SK-N-SH (cell line): ENCODE results near the gene SLCO4A1. TPM values are rescaled to one million over a fixed set of nuclear protein-coding genes. Genes with fewer than 3 reads are reported as not detected.
A peak's percentile ranks its signal among the peaks of the same experiment; 100 is the strongest.

ENCODE experiments used
- CTCF ChIA-PET: fragments of 300-600, 350-600 bp; formaldehyde crosslinking; extraction: SDS; loops from one replicate; lab custom pipeline; 2021; lab: Yijun Ruan, JAX
- POLR2A ChIA-PET: fragments of 350-600 bp; sonication (Branson Sonifier 250); formaldehyde crosslinking; extraction: SDS; loops from one replicate; lab custom pipeline; 2020; ENCODE audit warnings: antibody characterized with exemption, inconsistent platforms; lab: Yijun Ruan, JAX
- DNase-seq: peaks from one replicate; pipeline ENCODE4 v3.0.0; 2012
- H2AFZ ChIP-seq: fragments of 200-600 bp; sonication (generic); 2 replicates; pipeline ENCODE4 v1.8.1; 2016; ENCODE audit warnings: antibody characterized with exemption, mild to moderate bottlenecking, low read depth
- H3F3A ChIP-seq: fragments of 200-600 bp; sonication (generic); replicated peaks from 2 replicates; pipeline ENCODE3; 2016; ENCODE audit warnings: antibody characterized with exemption, mild to moderate bottlenecking; ENCODE audit not compliant: insufficient read depth
- H3K27ac ChIP-seq, 2 experiments: fragments of 200-500 bp in 1 of 2; fragments of 200-600 bp in 1 of 2; sonication (Bioruptor generic) in 1 of 2; sonication (generic), shearing (Covaris generic) in 1 of 2; 2 replicates each; pipeline versions ENCODE4 v1.5.1 to v1.6.1; 2014 to 2016; ENCODE audit warnings: low read depth in 2 of 2, inconsistent platforms in 1 of 2, low read length in 1 of 2, mild to moderate bottlenecking in 1 of 2, mixed read lengths in 1 of 2
- H3K27me3 ChIP-seq: fragments of 200-600 bp; sonication (generic), shearing (Covaris generic); 2 replicates; pipeline ENCODE4 v1.6.1; 2016; ENCODE audit warnings: mixed run types; ENCODE audit not compliant: insufficient read depth
- H3K36me3 ChIP-seq, 2 experiments: fragments of 200-500 bp in 1 of 2; fragments of 200-600 bp in 1 of 2; sonication (Bioruptor generic) in 1 of 2; sonication (generic) in 1 of 2; replicated peaks in 1 of 2; 2 replicates each; pipeline versions ENCODE3 to v1.5.1; 2014 to 2016; ENCODE audit warnings: low read length in 1 of 2, mild to moderate bottlenecking in 1 of 2; ENCODE audit not compliant: insufficient read depth in 2 of 2, control insufficient read depth in 1 of 2
- H3K4me1 ChIP-seq, 2 experiments: fragments of 200-500 bp in 1 of 2; fragments of 200-600 bp in 1 of 2; sonication (Bioruptor generic) in 1 of 2; sonication (generic), shearing (Covaris generic) in 1 of 2; 2 replicates each; pipeline versions ENCODE4 v1.5.1 to v1.6.1; 2014 to 2016; ENCODE audit warnings: low read depth in 1 of 2, low read length in 1 of 2, mixed run types in 1 of 2; ENCODE audit not compliant: insufficient read depth in 2 of 2, control insufficient read depth in 1 of 2
- H3K4me2 ChIP-seq: fragments of 200-600 bp; sonication (generic), shearing (Covaris generic); 2 replicates; pipeline ENCODE4 v1.6.1; 2017; ENCODE audit warnings: mixed run types
- H3K4me3 ChIP-seq, 2 experiments: fragments of 200-500 bp in 1 of 2; fragments of 200-600 bp in 1 of 2; sonication (Bioruptor generic) in 1 of 2; sonication (generic), shearing (Covaris generic) in 1 of 2; 2 replicates each; pipeline versions ENCODE4 v1.5.1 to v1.8.1; 2014 to 2016; ENCODE audit warnings: low read depth in 2 of 2, inconsistent platforms in 1 of 2, low read length in 1 of 2, mild to moderate bottlenecking in 1 of 2, mixed read lengths in 1 of 2, moderate library complexity in 1 of 2
- H3K79me2 ChIP-seq: fragments of 200-600 bp; sonication (generic); 2 replicates; pipeline ENCODE4 v1.8.1; 2017; ENCODE audit warnings: mild to moderate bottlenecking; ENCODE audit not compliant: insufficient read depth
- H3K9ac ChIP-seq: fragments of 200-600 bp; sonication (generic); 2 replicates; pipeline ENCODE4 v1.6.1; 2017; ENCODE audit warnings: mixed run types
- H3K9me2 ChIP-seq: fragments of 200-600 bp; sonication (generic); 2 replicates; pipeline ENCODE4 v1.6.1; 2017; ENCODE audit warnings: mixed run types
- H3K9me3 ChIP-seq: fragments of 200-600 bp; sonication (generic); 2 replicates; pipeline ENCODE4 v1.6.1; 2017; ENCODE audit warnings: mixed run types, mild to moderate bottlenecking, moderate library complexity
- H4K20me1 ChIP-seq: fragments of 200-600 bp; sonication (generic); 2 replicates; pipeline ENCODE4 v1.6.1; 2017; ENCODE audit warnings: mild to moderate bottlenecking, mixed run types; ENCODE audit not compliant: insufficient read depth
- CHD2 ChIP-seq: fragments of 150-350 bp; IDR thresholded peaks from 2 replicates; pipeline ENCODE4 v1.6.1; 2018; ENCODE audit warnings: low read length; ENCODE audit not compliant: partially characterized antibody
- ELF1 ChIP-seq: IDR thresholded peaks from 2 replicates; pipeline ENCODE4 v1.4.0; 2012
- EZH2phosphoT487 ChIP-seq: fragments of 200-600 bp; sonication (generic); IDR thresholded peaks from 2 replicates; pipeline ENCODE4 v1.6.1; 2017; ENCODE audit warnings: low read depth, mixed run types, mild to moderate bottlenecking, antibody characterized with exemption, moderate library complexity, borderline replicate concordance
- FOSL2 ChIP-seq: IDR thresholded peaks from 2 replicates; pipeline ENCODE4 v1.4.0; 2012; ENCODE audit warnings: low read depth, mild to moderate bottlenecking, moderate library complexity, borderline replicate concordance
- GATA2 ChIP-seq: sonication (generic); formaldehyde crosslinking; IDR thresholded peaks from 2 replicates; pipeline ENCODE4 v1.5.0; 2020; ENCODE audit warnings: mild to moderate bottlenecking, missing genetic modification reagents
- MXI1 ChIP-seq: IDR thresholded peaks from 2 replicates; pipeline ENCODE4 v1.6.1; 2012; ENCODE audit warnings: mild to moderate bottlenecking, low read depth, low read length, improper control_type of control experiment
- NFIC ChIP-seq: IDR thresholded peaks from 2 replicates; pipeline ENCODE4 v1.4.0; 2012; ENCODE audit warnings: borderline replicate concordance
- NRF1 ChIP-seq: IDR thresholded peaks from 2 replicates; pipeline ENCODE4 v1.6.1; 2012; ENCODE audit warnings: low read depth, mild to moderate bottlenecking, low read length
- REST ChIP-seq: IDR thresholded peaks from 2 replicates; pipeline ENCODE4 v1.6.1; 2012; ENCODE audit warnings: mild to moderate bottlenecking, low read depth, low read length, moderate library complexity
- TAF1 ChIP-seq: IDR thresholded peaks from 2 replicates; pipeline ENCODE4 v1.6.1; 2012; ENCODE audit warnings: low read depth, mild to moderate bottlenecking, low read length, moderate library complexity, borderline replicate concordance
- YY1 ChIP-seq: IDR thresholded peaks from 2 replicates; pipeline ENCODE4 v1.4.0; 2012; ENCODE audit warnings: low read depth, mild to moderate bottlenecking
- WGBS: methylation state at CpG from one replicate; pipeline ENCODE4 v1.1.6; 2017; ENCODE audit warnings: low lambda C conversion rate; 5-methylcytosine and 5-hydroxymethylcytosine counted together
- polyA plus RNA-seq, 3 experiments: library from polyadenylated mRNA; depleted of rRNA; stranded (reverse); fragments of >200 nt; gene quantifications; 2 replicates each; pipeline ENCODE4 v1.2.3, GENCODE V29; 2012
- TF ChIP-seq, protein P1 (sequence below): IDR thresholded peaks from 2 replicates; pipeline ENCODE4 v1.4.0; 2012; ENCODE audit warnings: low read depth

The SLCO4A1 gene
- polyA plus RNA-seq, 1 of the 3 experiments (the other 2 are of a cell fraction): 0.33 TPM

DNA sequence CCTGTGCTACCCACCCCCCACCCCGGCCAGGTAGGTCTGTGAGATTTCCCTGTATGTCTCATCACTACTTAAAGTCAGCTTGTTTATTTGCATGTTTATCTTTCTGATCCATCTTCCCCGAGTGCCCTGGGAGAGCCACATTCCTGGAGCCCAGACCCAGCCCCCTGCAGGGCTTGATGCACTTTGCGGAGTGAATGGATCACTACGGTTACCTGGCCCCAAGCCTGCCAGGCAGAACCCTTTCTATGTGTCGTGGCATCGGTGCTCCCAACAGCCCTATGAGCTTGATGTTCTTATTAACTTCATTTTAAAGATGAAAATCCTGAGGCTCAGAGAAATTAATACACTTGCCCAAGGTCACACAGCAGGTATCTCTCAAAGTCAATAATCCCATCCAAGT is 13.6 kb upstream of the SLCO4A1 start:
- CTCF ChIA-PET: interaction anchor here (0.7 to 4.0 kb wide), 7 partner anchors 11 to 218 kb away, joined by 3 to 27 read pairs (median 5); partner anchors contain the start of gene SLCO4A1
- H3K36me3 ChIP-seq: no peaks in the 10 kb centered on the region

DNA sequence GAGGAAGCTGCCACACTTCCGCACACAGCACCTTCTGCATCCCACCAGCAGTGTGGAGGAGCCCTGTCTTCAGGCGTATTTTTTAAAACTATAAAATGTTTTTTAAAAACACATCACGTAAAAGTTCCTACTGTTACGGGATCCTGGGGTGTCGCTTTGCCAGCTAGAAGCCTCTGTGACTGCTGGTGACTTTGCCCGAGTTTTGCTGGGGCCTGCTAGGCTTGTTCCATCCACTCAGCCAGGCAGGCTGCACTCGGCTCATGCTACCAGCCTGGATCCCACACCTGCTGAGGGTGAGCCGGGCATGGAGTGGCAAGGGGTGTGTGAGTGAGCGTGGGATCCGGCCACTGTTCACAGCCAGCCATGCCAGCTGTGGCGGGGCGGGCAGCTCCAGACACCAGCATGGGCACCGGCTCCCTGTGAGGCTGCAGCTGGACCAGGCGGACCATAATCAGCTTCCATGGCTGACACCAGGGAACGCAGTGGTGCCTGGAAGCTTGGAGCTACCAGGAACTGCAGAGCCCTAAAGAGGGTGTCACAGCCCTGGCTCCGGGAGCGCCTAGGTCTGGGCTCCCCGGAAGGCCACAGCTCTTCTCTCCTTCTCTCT is 12.3 kb upstream of the SLCO4A1 start:
- H3K27ac ChIP-seq: no peak overlapping the region
- no peak for DNase-seq
- H3K4me2 ChIP-seq: no peak overlapping the region
- peaks cover 11% of the 10 kb centered on the region for H3K27me3 ChIP-seq
- WGBS: 77% methylated on average over 14 of the region's 18 CpGs
- no peaks in the 10 kb centered on the region for H3F3A ChIP-seq
- no peaks in the 10 kb centered on the region for H3K36me3 ChIP-seq
- ChIA-PET CTCF (interaction anchor here (1.3 to 4.0 kb wide), 6 partner anchors 13 to 220 kb away, joined by 4 to 27 read pairs (median 10); partner anchors contain the start of gene SLCO4A1), POLR2A (interaction anchor here (1.4 kb wide), 1 partner anchor 13 kb away, joined by 3 read pairs; no protein-coding TSS in a partner anchor)
- H3K79me2 ChIP-seq: no peaks in the 10 kb centered on the region
- H3K9me2 ChIP-seq: no peaks in the 10 kb centered on the region
- H3K9me3 ChIP-seq: no peaks in the 10 kb centered on the region
- no peak overlapping the region for H3K9ac ChIP-seq
- no peak overlapping the region for H2AFZ ChIP-seq
- TF ChIP-seq FOSL2 (no peak), CHD2 (no peak), YY1 (no peak), ELF1 (no peak), NRF1 (no peak), EZH2phosphoT487 (no peak), TAF1 (no peak), NFIC (no peak), MXI1 (no peak), REST (no peak)
- no peaks in the 10 kb centered on the region for H4K20me1 ChIP-seq
- peaks cover 0 to 40% of the 10 kb centered on the region in 2 experiments; a peak in 3 of 4 replicates for H3K4me1 ChIP-seq
- H3K4me3 ChIP-seq: no peak overlapping the region

More for the DNA sequence above, 13.6 kb upstream of the SLCO4A1 start:
- Histone ChIP-seq H3K4me3 (no peak overlapping the region), H3K27me3 (peaks cover 11% of the 10 kb centered on the region), H3K9me3 (no peaks in the 10 kb centered on the region), H3K9me2 (no peaks in the 10 kb centered on the region), H3K4me1 (peaks cover 1 to 52% of the 10 kb centered on the region in 2 experiments; a peak in 3 of 4 replicates), H2AFZ (no peak overlapping the region), H3K79me2 (no peaks in the 10 kb centered on the region), H3F3A (no peaks in the 10 kb centered on the region), H3K9ac (no peak overlapping the region), H3K4me2 (no peak overlapping the region), H4K20me1 (no peaks in the 10 kb centered on the region), H3K27ac (peak overlapping the region in 1 of 2 experiments; percentile 73; a peak in 2 of 4 replicates)
- 38% methylated on average over 6 of the region's 6 CpGs for WGBS
- POLR2A ChIA-PET: interaction anchor here (1.4 kb wide), 1 partner anchor 14 kb away, joined by 3 read pairs; no protein-coding TSS in a partner anchor
- 0 out of 2 replicates have a peak, but pooled peaks have one; percentile 21 for TF ChIP-seq GATA2 (CRISPR knock-in tag)
- TF ChIP-seq, protein P1, sequence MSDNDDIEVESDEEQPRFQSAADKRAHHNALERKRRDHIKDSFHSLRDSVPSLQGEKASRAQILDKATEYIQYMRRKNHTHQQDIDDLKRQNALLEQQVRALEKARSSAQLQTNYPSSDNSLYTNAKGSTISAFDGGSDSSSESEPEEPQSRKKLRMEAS: no peak
- DNase-seq: peak; percentile 68
